Measurements from ENCODE around the gene AUTS2.

AUTS2 gene

DNA sequence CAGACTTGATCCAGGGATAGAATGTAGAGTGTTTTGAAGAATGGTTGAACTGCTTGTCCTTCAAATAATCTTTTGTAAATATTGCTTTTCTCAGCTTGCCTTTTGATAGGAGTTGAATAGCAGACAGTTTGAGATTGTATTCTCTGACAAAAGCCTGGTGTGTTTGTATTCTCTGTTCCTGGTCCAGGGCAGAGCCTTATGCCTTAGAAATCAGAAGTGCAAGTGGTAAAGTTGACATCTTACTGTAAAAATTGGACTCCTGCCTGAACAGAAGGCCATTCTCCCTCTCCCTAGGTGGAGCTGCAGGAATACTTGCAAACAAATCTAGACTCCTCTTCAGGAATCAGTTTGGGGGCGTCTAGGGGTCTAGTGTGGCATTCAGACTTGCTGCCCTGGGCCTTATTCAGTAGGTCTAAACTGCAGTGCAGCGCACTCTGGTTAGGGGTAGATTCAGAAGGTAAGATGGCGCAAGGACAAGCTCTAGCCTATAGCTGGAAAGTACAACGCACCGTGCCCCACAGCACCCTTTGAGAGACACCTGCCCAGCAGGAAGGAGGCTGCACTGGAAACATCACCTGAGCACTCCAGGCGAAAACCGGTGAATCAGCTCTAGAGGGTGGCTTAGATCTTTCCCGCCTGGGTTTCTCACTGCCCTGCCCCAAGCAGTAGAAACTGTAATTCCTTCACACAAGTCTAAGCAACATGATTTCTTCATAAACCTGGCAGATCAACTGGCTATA lies 925.1 kb downstream of the AUTS2 start:
- no peaks in the 10 kb centered on the region for H3K36me3 Mint-ChIP-seq (ENCODE audit: low read depth)
- no peak for DNase-seq (ENCODE audit: low spot score)
- H3K4me1 Mint-ChIP-seq (ENCODE audit: low read depth) = no peaks in the 10 kb centered on the region
- H3K9me3 Mint-ChIP-seq = no peaks in the 10 kb centered on the region
- H3K27me3 Mint-ChIP-seq (ENCODE audit: low read depth) = no peaks in the 10 kb centered on the region
- H3K27ac Mint-ChIP-seq = no peak overlapping the region
- no peak overlapping the region for H3K4me3 Mint-ChIP-seq

DNA sequence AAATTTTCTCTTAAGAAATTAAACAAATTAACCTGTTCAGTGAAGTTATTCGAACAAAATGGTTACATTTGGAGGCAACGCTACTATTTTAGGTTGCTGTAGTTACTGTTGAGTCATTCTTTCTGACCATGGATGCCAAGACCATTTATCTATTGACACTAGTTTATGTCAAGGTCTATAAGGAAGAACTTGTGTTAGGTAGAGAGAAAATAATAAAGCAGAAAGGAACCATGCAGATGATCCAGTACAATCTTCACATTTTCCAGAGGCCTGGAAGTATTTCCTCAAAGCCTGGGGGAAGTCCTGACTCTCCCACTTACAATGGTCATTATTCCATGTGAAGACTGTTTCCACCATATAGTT lies 925.7 kb downstream of the AUTS2 start:
- DNase-seq (ENCODE audit: low spot score) = no peak
- Mint-ChIP-seq H3K36me3 (ENCODE audit: low read depth) (no peaks in the 10 kb centered on the region), H3K9me3 (no peaks in the 10 kb centered on the region), H3K27ac (no peak overlapping the region), H3K4me1 (ENCODE audit: low read depth) (no peaks in the 10 kb centered on the region), H3K4me3 (no peak overlapping the region), H3K27me3 (ENCODE audit: low read depth) (no peaks in the 10 kb centered on the region)

DNA sequence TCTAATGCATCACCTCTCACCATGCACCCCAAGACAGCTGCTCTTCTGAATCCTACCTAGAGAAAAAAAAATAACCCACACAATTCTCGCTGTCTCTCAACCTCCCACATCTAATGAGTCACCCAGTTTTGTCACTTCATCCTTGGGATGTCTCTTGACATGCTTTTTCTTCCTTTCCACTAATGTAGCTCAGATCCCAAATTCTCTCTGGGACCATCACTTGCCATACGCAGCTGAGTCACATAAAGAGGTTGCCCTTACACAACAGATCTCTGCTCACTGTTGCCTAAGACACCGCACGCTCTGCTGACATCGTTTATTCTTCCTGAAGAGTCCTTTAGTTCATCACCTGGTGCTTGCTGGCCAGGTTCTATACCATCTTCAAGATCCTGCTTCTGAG lies 927.7 kb downstream of the AUTS2 start:
- Mint-ChIP-seq H3K4me1 (ENCODE audit: low read depth) (no peaks in the 10 kb centered on the region), H3K27ac (no peak overlapping the region), H3K36me3 (ENCODE audit: low read depth) (no peaks in the 10 kb centered on the region), H3K27me3 (ENCODE audit: low read depth) (no peaks in the 10 kb centered on the region), H3K4me3 (no peak overlapping the region), H3K9me3 (no peaks in the 10 kb centered on the region)
- no peak for DNase-seq (ENCODE audit: low spot score)

DNA sequence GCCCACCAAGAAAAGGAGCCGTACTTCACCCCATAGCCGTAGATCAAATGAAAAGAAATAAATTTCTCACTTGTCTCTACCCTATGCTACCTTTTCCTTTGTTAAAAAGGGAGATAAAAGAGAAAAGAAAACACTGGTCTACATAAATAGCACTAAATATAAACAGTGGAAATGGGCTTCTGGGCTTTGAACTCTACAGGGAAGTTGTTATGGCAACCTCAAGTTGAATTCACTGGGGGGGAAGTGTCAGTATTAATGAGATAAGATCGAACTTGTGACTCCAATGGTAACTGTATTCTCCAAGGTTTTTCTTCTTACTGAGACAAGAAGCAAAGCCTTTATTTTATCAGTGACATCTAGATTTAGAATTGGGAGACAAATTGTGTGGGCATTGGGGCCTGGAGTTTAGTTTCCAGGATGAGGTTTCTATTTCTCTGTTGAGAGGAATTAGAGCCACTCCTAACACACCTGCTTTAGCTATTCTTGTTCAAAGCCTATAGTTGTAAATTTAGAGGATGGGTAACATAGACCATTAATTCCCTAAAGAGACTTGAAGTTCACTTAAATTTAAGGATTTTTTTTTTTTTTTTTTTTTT lies 929.3 kb downstream of the AUTS2 start:
- Mint-ChIP-seq H3K4me3 (no peak overlapping the region), H3K36me3 (ENCODE audit: low read depth) (no peaks in the 10 kb centered on the region), H3K4me1 (ENCODE audit: low read depth) (no peaks in the 10 kb centered on the region), H3K9me3 (no peaks in the 10 kb centered on the region), H3K27ac (no peak overlapping the region), H3K27me3 (ENCODE audit: low read depth) (no peaks in the 10 kb centered on the region)
- no peak for DNase-seq (ENCODE audit: low spot score)

DNA sequence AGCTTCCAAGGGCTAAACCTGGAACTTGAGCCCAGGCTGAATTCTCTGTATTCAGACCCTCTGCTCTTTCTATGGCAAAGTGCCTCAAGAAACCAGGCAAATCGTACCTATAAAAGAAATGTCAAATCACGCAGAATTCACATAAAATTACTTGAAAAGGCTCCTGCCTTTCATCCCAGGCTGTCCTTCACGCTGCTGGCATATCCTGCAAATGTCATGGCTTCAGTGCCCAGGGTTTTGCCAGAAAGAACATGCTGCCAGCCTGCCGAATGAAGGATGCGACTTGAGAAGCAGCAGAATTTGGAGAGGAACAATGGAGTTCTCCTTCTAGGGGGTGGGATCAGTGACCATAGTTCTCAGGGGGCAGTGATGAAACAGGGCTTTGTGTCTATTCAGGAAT lies 931.2 kb downstream of the AUTS2 start:
- H3K27me3 Mint-ChIP-seq (ENCODE audit: low read depth) = no peaks in the 10 kb centered on the region

DNA sequence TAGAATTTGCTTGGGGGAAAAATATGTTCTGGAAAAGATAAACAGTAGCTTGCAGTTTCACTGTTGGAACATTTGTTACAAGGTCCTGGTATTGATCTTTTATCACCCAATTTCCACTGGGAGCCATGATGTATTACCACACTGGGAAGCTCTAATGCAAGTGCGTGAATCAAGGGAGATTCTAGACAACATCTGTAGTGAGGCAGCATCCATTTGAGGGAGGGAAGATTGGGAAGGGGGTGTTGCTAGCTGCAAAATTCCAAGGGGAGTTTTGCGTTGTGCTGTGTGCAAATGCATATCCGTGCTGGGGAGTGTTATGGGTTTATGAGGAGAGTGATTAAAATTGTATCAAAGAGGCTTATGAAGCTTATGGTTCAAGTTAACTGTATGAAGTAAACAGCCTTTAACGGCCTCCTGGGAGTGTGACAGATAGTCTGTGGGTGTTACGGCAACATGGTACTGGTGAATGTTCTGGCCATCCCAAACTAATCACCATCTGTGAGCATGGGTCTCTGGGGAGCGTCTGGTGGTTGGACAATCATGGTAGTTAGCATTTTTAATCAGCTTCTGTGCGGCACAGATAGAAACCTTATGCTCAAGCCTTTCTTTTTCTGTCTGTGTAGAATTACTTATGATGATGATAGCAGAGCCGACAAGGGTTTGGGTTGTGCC lies 931.8 kb downstream of the AUTS2 start:
- Mint-ChIP-seq H3K4me3 (no peak overlapping the region), H3K27me3 (ENCODE audit: low read depth) (no peaks in the 10 kb centered on the region), H3K4me1 (ENCODE audit: low read depth) (no peaks in the 10 kb centered on the region), H3K9me3 (no peaks in the 10 kb centered on the region), H3K27ac (no peak overlapping the region), H3K36me3 (ENCODE audit: low read depth) (no peaks in the 10 kb centered on the region)
- DNase-seq (ENCODE audit: low spot score) = no peak

More for the DNA sequence above, 931.2 kb downstream of the AUTS2 start:
- no peak for DNase-seq (ENCODE audit: low spot score)
- no peaks in the 10 kb centered on the region for H3K4me1 Mint-ChIP-seq (ENCODE audit: low read depth)
- H3K9me3 Mint-ChIP-seq = no peaks in the 10 kb centered on the region
- no peak overlapping the region for H3K4me3 Mint-ChIP-seq
- H3K27ac Mint-ChIP-seq = no peak overlapping the region
- H3K36me3 Mint-ChIP-seq (ENCODE audit: low read depth) = no peaks in the 10 kb centered on the region

DNA sequence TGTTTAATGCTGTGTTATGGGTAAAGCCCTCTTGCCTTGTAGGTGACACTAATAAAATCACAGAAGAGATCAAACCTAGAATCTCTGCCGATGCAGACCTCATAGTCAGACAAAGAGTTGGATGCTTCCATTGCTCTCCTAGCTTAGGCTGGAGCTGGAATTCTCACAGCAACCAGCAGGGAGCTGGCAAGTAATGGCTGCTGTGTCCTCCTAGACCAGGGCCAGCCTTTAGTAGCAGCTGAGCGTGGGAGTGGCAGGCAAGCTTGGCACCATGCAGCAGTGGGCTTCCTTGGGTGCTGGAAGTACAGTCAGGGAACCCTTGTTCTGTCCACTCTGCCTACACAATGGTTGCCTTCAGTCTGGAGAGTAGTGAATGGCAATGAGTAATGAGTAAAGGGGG lies 935.3 kb downstream of the AUTS2 start:
- no peak overlapping the region for H3K4me3 Mint-ChIP-seq
- no peak for DNase-seq (ENCODE audit: low spot score)
- H3K27ac Mint-ChIP-seq = no peak overlapping the region
- H3K27me3 Mint-ChIP-seq (ENCODE audit: low read depth) = no peaks in the 10 kb centered on the region
- H3K36me3 Mint-ChIP-seq (ENCODE audit: low read depth) = no peaks in the 10 kb centered on the region
- H3K9me3 Mint-ChIP-seq = no peaks in the 10 kb centered on the region
- no peaks in the 10 kb centered on the region for H3K4me1 Mint-ChIP-seq (ENCODE audit: low read depth)

DNA sequence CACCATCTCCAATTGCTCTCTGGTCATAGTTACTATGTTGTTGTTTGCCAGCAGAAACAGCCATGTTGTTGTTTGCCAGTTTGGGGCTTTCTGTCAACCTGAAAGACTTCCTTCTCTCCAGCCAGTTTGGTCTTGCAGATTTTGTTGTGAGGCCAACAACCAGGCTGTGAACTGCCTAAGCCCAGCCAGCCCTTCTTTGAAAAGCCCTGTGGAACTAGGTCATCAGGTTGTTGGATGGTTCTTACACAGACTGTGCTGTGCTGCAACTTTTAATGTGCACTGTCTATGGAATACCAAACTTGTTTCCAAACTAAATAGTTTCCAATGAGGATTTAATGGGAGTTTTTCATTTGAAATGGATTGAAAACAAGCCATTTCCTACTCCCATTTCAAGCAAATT lies 940.9 kb downstream of the AUTS2 start:
- no peak for DNase-seq (ENCODE audit: low spot score)
- no peaks in the 10 kb centered on the region for H3K36me3 Mint-ChIP-seq (ENCODE audit: low read depth)
- no peak overlapping the region for H3K4me3 Mint-ChIP-seq
- H3K27me3 Mint-ChIP-seq (ENCODE audit: low read depth) = no peaks in the 10 kb centered on the region
- H3K9me3 Mint-ChIP-seq = peaks cover 3% of the 10 kb centered on the region
- no peak overlapping the region for H3K27ac Mint-ChIP-seq
- no peaks in the 10 kb centered on the region for H3K4me1 Mint-ChIP-seq (ENCODE audit: low read depth)

DNA sequence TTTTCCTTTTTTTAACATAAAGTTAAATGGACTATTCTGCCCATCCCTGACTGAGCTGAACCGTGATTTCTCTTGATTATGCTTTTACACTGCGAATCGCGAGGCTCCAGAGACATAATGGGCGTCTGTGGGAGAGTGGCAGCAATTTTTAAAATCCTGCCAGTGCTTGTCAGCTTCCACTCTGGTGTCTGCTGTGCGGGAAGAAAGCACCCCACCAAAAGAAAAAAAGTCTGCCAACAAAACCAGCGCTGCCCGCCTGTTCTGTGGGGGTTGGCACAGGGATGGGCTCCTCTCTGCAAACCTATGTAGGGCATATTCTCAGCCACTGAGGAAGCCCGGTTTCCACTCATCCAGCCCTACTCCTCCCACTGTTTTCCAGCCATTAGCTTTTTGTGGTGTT lies 941.3 kb downstream of the AUTS2 start:
- H3K27me3 Mint-ChIP-seq (ENCODE audit: low read depth) = no peaks in the 10 kb centered on the region
- DNase-seq (ENCODE audit: low spot score) = no peak
- no peaks in the 10 kb centered on the region for H3K36me3 Mint-ChIP-seq (ENCODE audit: low read depth)
- no peaks in the 10 kb centered on the region for H3K4me1 Mint-ChIP-seq (ENCODE audit: low read depth)
- no peak overlapping the region for H3K4me3 Mint-ChIP-seq
- peaks cover 3% of the 10 kb centered on the region for H3K9me3 Mint-ChIP-seq
- H3K27ac Mint-ChIP-seq = no peak overlapping the region

DNA sequence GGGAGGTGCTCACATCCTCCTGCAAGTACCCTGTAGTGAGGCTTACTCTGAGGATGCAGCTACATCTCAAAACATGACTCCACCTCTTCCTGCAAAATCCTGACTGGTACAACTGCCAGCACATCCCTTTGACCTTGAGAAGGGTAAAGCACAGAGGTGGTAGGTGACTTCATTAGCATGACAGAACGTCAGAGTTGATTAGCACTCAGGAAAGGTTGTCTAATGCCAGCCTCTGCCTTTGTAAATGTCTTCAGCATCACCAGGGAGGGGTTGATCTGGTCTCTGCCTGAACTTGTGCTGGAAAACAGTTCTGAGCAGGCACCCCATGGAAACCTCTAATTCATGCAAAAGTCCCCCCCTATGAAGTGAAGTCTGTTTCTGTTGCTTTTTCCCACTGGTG lies 942.4 kb downstream of the AUTS2 start:
- H3K27me3 Mint-ChIP-seq (ENCODE audit: low read depth) = no peaks in the 10 kb centered on the region
- H3K27ac Mint-ChIP-seq = no peak overlapping the region
- no peak overlapping the region for H3K4me3 Mint-ChIP-seq
- peaks cover 3% of the 10 kb centered on the region for H3K9me3 Mint-ChIP-seq
- no peaks in the 10 kb centered on the region for H3K4me1 Mint-ChIP-seq (ENCODE audit: low read depth)
- no peaks in the 10 kb centered on the region for H3K36me3 Mint-ChIP-seq (ENCODE audit: low read depth)
- no peak for DNase-seq (ENCODE audit: low spot score)

DNA sequence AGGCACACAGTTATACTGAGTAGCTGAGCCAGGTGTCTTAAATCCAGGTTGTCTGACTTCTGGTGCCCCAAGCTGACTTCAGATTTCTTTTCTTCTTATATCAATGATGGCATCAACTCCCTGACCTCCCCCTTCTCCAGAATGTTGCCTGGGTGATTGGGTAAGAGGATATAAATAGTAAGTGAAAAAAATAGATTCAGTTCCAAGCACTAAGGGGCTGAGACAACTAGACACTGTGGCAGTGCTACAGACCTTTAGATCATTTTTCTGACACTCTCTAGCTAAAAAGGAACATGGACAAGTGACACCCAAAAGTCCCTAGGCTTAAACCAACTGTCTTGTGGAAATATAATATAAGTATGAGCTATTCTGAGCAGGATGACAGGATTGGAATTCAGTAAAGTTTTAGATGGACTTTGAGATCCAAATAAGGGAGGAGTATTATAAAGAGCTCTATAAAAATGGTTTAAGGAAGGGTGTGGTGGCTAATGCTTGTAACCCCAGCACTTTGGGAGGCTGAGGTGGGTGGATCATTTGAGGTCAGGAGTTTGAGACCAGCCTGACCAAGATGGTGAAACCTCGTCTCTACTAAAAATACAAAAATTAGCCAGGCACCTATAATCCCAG lies 944.6 kb downstream of the AUTS2 start:
- Mint-ChIP-seq H3K4me1 (ENCODE audit: low read depth) (no peaks in the 10 kb centered on the region), H3K27ac (no peak overlapping the region), H3K36me3 (ENCODE audit: low read depth) (no peaks in the 10 kb centered on the region), H3K27me3 (ENCODE audit: low read depth) (no peaks in the 10 kb centered on the region), H3K4me3 (no peak overlapping the region), H3K9me3 (peaks cover 3% of the 10 kb centered on the region)
- no peak for DNase-seq (ENCODE audit: low spot score)

DNA sequence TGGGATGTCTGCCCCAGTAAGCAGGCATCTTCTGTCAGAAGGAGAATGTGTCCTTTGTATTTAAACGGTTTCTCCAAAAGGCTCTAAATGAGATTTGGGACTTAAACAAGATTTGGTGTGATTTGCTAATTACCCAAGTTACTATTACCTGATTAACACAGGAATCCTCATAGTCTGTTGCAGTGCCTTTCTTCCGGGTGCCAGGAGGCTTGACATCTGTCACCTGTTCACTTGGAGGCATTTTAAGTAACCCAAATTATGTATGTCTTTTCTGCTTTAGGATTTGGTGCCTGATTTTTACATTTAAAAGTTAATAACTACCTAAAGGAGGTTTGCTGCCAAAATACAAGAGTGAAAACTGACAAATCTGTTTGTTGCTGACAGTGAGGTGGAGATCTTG lies 945.7 kb downstream of the AUTS2 start:
- H3K4me3 Mint-ChIP-seq = no peak overlapping the region
- no peak overlapping the region for H3K27ac Mint-ChIP-seq
- no peak for DNase-seq (ENCODE audit: low spot score)
- H3K4me1 Mint-ChIP-seq (ENCODE audit: low read depth) = no peaks in the 10 kb centered on the region
- peaks cover 3% of the 10 kb centered on the region for H3K9me3 Mint-ChIP-seq
- H3K27me3 Mint-ChIP-seq (ENCODE audit: low read depth) = no peaks in the 10 kb centered on the region
- no peaks in the 10 kb centered on the region for H3K36me3 Mint-ChIP-seq (ENCODE audit: low read depth)

DNA sequence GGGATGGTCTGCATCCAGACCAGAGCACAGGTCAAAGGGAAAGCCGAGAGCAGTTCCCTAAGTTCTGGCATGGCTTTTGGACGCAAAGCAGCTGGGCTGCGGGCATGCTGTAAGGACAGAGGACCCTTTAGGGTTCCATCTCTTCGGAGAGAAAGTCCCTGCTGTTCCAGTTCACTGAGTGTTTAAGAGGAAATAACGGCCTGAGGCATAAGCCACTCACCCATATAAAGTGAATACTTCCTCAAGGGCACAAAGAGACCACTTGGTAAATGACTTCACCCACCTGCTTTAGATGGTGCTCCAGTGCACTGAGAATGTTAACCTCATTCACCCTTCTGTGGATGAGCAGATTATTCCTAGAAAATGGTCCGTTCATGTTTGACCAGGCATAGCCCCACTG lies 946.9 kb downstream of the AUTS2 start:
- Mint-ChIP-seq H3K27me3 (ENCODE audit: low read depth) (no peaks in the 10 kb centered on the region), H3K4me1 (ENCODE audit: low read depth) (no peaks in the 10 kb centered on the region), H3K27ac (no peak overlapping the region), H3K36me3 (ENCODE audit: low read depth) (no peaks in the 10 kb centered on the region), H3K4me3 (no peak overlapping the region), H3K9me3 (peaks cover 3% of the 10 kb centered on the region)
- no peak for DNase-seq (ENCODE audit: low spot score)

DNA sequence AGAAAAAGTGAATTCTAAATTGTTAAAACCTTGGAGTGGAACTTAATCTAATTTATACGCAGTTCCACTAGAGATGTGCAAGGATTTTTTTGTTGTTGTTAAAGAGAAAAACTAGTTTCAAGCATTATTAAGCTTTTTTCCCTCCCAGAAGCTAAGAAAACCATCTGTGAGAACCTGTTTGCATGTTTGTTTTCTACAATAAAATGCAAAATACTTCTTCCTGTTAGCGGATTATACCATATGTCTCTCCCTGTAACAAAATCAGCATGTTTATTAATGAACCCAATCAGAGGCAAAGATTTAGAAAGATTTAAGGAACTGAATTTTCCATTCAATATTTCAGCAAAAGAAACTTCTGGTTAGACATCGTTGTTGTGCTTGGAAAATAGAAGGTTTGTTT lies 953.9 kb downstream of the AUTS2 start:
- Mint-ChIP-seq H3K4me3 (no peak overlapping the region), H3K36me3 (ENCODE audit: low read depth) (no peaks in the 10 kb centered on the region), H3K27ac (no peak overlapping the region), H3K4me1 (ENCODE audit: low read depth) (no peaks in the 10 kb centered on the region), H3K9me3 (no peaks in the 10 kb centered on the region), H3K27me3 (ENCODE audit: low read depth) (no peaks in the 10 kb centered on the region)
- DNase-seq (ENCODE audit: low spot score) = no peak

Measured in T-helper 2 cell treated with Interferon-gamma antibody and Interleukin-4, amounts not matched to agents 5 μg/mL and 100 μg/mL, for 36 hours (primary cell).